Activated CD4-positive, alpha-beta memory T cell treated with anti-CD3 and anti-CD28 coated beads, Interleukin-2, amount 10 ng/mL, durations not matched to agents 7 days and 5 days (primary cell): ENCODE measurements around the gene CAD. TPM values are rescaled to one million over a fixed set of nuclear protein-coding genes. Genes with fewer than 3 reads are reported as not detected.
"Not testable (repeated sequence)": the region's sequence is repeated elsewhere in the genome, so short reads cannot be mapped to it uniquely, and the experiment has no call there.

Experiments used
- CTCF ChIA-PET: fragments of 350-600 bp; sonication (Branson Sonifier 250); formaldehyde crosslinking; loops from one replicate; lab custom pipeline; 2021; ENCODE audit warnings: antibody characterized with exemption, inconsistent platforms; lab: Charles Lee
- POLR2A ChIA-PET: fragments of 350-600 bp; sonication (Branson Sonifier 250); formaldehyde crosslinking; loops from one replicate; lab custom pipeline; 2021; ENCODE audit warnings: antibody characterized with exemption; lab: Charles Lee
- DNase-seq: peaks from one replicate; pipeline ENCODE4 v3.0.0-alpha.2; 2020
- H3K27ac Mint-ChIP-seq: one replicate; pipeline ENCODE4 v1.8.0; 2021; ENCODE audit warnings: mild to moderate bottlenecking, mixed read lengths
- H3K27me3 Mint-ChIP-seq: one replicate; pipeline ENCODE4 v1.8.0; 2021; ENCODE audit warnings: mixed read lengths
- H3K36me3 Mint-ChIP-seq: one replicate; pipeline ENCODE4 v1.8.0; 2021; ENCODE audit warnings: low read depth, mixed read lengths
- H3K4me1 Mint-ChIP-seq: one replicate; pipeline ENCODE4 v1.8.0; 2021; ENCODE audit warnings: mixed read lengths
- H3K4me3 Mint-ChIP-seq: one replicate; pipeline ENCODE4 v1.8.0; 2021; ENCODE audit warnings: mild to moderate bottlenecking, mixed read lengths
- H3K9me3 Mint-ChIP-seq: one replicate; pipeline ENCODE4 v1.8.0; 2021; ENCODE audit warnings: mixed read lengths
- total RNA-seq, 2 experiments: library from RNA; stranded (reverse); gene quantifications; one replicate each; pipeline ENCODE4 v1.2.3, GENCODE V29; 2021

Gene CAD
- total RNA-seq, 2 experiments from 2014 or later: 39.7 TPM

DNA sequence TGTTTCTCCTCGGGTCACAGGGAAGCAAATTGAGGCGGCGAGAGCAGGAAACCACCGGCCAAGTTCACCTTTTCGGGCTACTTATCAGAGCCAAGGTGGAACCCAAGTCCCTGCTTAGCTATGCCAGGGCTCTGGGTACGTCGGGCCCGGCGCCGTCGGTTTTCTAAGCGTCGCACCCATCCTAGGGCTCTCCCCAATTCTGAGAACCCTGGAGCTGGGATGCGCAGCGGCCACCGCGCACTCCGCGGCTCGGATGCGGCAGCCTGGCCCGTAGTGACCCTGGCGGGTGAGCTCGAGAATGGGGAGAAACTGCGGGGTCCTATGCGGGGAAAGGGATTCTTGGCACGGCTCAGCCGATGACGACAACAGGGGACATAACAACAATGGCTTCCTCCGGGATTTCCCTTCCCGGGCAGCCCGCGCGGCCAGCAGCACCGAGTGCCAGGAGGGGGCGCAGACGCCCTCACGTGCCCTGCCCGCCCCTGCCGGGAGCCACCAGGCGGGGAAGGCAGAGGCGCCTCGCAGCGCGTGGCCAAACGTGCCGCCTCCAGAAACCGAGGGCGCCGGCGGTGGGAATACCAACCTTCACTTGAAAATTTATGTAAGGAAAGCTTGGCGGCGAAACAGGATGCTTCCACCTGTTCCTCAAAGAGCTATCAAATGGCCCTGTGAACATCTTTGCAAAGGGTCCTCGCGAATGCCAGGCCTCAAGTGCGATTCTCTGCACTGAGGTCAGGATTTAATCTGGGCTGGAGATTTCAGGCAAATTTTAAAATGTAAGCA, 47.8 kb downstream of the CAD start:
- Mint-ChIP-seq H3K9me3 (no peaks in the 10 kb centered on the region), H3K4me3 (peak overlapping the region; percentile 50), H3K27me3 (peaks cover 46% of the 10 kb centered on the region), H3K27ac (no peak overlapping the region), H3K36me3 (no peaks in the 10 kb centered on the region), H3K4me1 (peaks cover 34% of the 10 kb centered on the region)
- peak; percentile 47 for DNase-seq
- ChIA-PET POLR2A (interaction anchor here (0.9 to 1.9 kb wide), 6 partner anchors 11 to 50 kb away, joined by 3 to 5 read pairs (median 3); no protein-coding TSS in a partner anchor), CTCF (interaction anchor here (0.9 to 5.6 kb wide), 10 partner anchors 8 to 109 kb away, joined by 3 to 38 read pairs (median 3); partner anchors contain the start of gene TRIM54)

DNA sequence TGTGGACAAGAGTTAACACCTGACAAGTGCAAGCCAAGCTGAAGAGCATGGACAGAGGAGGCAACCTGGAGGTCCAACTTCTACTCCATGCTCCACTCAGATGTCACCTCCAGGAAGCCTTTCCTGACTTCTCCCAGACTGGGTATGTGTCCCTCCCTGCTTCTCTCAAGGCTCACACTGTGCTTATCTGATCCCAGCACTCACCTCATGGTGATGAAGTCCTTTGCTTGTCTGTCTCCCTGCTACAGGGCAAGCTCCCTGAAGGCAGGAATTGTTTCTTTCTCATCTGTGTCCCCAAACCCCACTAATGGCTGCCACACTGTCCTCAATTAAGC, 48.3 kb downstream of the CAD start:
- peaks cover 34% of the 10 kb centered on the region for H3K4me1 Mint-ChIP-seq
- no peaks in the 10 kb centered on the region for H3K9me3 Mint-ChIP-seq
- ChIA-PET POLR2A (interaction anchor here (0.9 to 1.9 kb wide), 5 partner anchors 11 to 27 kb away, joined by 3 to 5 read pairs (median 3); no protein-coding TSS in a partner anchor), CTCF (interaction anchor here (0.9 to 5.6 kb wide), 8 partner anchors 15 to 108 kb away, joined by 3 to 38 read pairs (median 3); partner anchors contain the start of gene TRIM54)
- no peak overlapping the region for H3K27ac Mint-ChIP-seq
- DNase-seq: no peak
- peak overlapping the region; percentile 25 for H3K4me3 Mint-ChIP-seq
- no peaks in the 10 kb centered on the region for H3K36me3 Mint-ChIP-seq
- H3K27me3 Mint-ChIP-seq: peaks cover 44% of the 10 kb centered on the region

GRCh38 chr2:27268296-27268695, 51.1 kb downstream of the CAD start:
- H3K27ac Mint-ChIP-seq, CTCF ChIA-PET, H3K4me3 Mint-ChIP-seq, H3K36me3 Mint-ChIP-seq, DNase-seq, POLR2A ChIA-PET, H3K9me3 Mint-ChIP-seq: not testable (repeated sequence)
- Mint-ChIP-seq H3K4me1 (peaks cover 24% of the 10 kb centered on the region), H3K27me3 (peaks cover 35% of the 10 kb centered on the region)

DNA sequence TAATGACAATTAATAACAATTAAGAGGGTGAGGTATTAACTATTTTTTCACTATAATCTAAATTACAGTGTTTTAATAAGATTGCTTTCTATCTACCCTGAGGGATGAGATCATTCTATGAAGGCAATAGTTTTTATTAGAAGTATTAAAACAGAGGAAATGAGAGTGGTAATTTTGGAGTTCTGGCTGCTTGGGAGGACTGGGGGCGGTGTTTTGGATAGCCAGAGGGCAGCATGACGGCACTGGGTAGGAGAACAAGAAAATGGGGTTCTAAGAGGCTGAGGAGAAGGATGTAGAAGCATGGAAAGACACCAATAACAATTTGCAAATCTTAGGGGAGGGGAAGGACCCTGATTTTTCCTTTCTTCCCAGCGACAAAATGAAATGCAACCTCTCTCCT, 53.0 kb downstream of the CAD start:
- ChIA-PET CTCF (interaction anchor here (0.6 to 2.5 kb wide), 3 partner anchors 9 to 125 kb away, joined by 3 to 19 read pairs (median 5); no protein-coding TSS in a partner anchor), POLR2A (no interaction called here)
- H3K4me3 Mint-ChIP-seq: no peak overlapping the region
- H3K36me3 Mint-ChIP-seq: no peaks in the 10 kb centered on the region
- H3K27ac Mint-ChIP-seq: no peak overlapping the region
- no peaks in the 10 kb centered on the region for H3K9me3 Mint-ChIP-seq
- peaks cover 10% of the 10 kb centered on the region for H3K4me1 Mint-ChIP-seq
- peaks cover 27% of the 10 kb centered on the region for H3K27me3 Mint-ChIP-seq
- DNase-seq: no peak

GRCh38 chr2:27270670-27271069, 53.5 kb downstream of the CAD start:
- no peak overlapping the region for H3K4me3 Mint-ChIP-seq
- H3K4me1 Mint-ChIP-seq: peaks cover 5% of the 10 kb centered on the region
- no peaks in the 10 kb centered on the region for H3K9me3 Mint-ChIP-seq
- H3K36me3 Mint-ChIP-seq: no peaks in the 10 kb centered on the region
- ChIA-PET CTCF (interaction anchor here (0.6 to 2.5 kb wide), 3 partner anchors 9 to 125 kb away, joined by 3 to 19 read pairs (median 5); no protein-coding TSS in a partner anchor), POLR2A (interaction anchor here (1.1 kb wide), 1 partner anchor 30 kb away, joined by 3 read pairs; no protein-coding TSS in a partner anchor)
- no peak overlapping the region for H3K27ac Mint-ChIP-seq
- peaks cover 27% of the 10 kb centered on the region for H3K27me3 Mint-ChIP-seq
- DNase-seq: no peak

- no peak for DNase-seq
- no peak overlapping the region for H3K4me3 Mint-ChIP-seq
- ChIA-PET CTCF (interaction anchor here (0.9 to 2.5 kb wide), 7 partner anchors 8 to 170 kb away, joined by 3 to 19 read pairs (median 5); partner anchors contain the start of genes SLC30A3 and TRIM54), POLR2A (interaction anchor here (1.1 to 1.4 kb wide), 2 partner anchors 13 to 31 kb away, joined by 3 read pairs; no protein-coding TSS in a partner anchor)
- peaks cover 5% of the 10 kb centered on the region for H3K4me1 Mint-ChIP-seq
- no peaks in the 10 kb centered on the region for H3K9me3 Mint-ChIP-seq
- no peaks in the 10 kb centered on the region for H3K36me3 Mint-ChIP-seq
- peaks cover 28% of the 10 kb centered on the region for H3K27me3 Mint-ChIP-seq
- H3K27ac Mint-ChIP-seq: no peak overlapping the region
Observed at GRCh38 chr2:27271631-27272340, 54.6 kb downstream of the CAD start.

DNA sequence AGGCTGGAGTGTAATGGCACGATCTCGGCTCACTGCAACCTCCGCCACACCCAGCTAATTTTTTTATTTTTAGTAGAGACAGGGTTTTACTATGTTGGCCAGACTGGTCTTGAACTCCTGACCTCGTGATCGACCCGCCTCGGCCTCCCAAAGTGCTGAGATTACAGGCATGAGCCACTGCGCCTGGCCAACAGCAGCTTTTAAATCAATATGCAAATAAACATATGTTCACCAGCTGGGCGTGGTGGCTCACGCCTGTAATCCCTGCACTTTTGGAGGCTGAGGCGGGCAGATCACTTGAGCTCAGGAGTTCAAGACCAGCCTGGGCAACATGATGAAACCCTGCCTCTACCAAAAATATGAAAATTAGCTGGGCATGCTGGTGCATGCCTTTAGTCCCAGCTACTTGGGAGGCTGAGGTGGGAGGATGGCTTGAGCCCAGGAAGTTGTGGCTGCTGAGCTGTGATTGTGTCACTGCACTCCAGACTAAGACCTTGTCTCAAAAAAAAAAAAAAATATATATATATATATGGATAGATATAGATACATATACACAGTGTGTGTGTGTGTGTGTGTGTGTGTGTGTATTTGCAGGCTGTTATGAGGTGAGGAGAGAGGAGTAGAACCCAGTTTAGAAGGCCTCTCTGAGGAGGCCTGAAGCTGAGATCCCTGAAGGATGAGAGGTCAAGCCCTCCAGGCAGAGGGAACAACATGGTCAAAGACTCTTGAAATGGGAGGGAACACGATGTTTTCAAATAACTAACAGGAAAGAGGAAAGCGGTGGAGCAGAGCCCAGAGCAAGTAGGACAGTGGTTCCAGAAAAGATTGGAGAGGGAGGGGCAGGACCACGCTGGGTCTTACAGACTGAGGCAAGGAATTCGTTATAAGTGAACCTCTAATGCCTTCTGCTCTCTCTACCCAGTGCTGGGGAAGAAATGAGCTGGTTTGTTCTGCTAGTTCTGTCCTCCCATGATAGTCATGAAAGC, 55.7 kb downstream of the CAD start:
- peaks cover 33% of the 10 kb centered on the region for H3K27me3 Mint-ChIP-seq
- not testable (repeated sequence) for H3K4me3 Mint-ChIP-seq, H3K27ac Mint-ChIP-seq, H3K4me1 Mint-ChIP-seq, H3K36me3 Mint-ChIP-seq, H3K9me3 Mint-ChIP-seq, DNase-seq
- ChIA-PET CTCF (interaction anchor here (0.9 to 2.3 kb wide), 6 partner anchors 9 to 311 kb away, joined by 3 to 9 read pairs (median 4); partner anchors contain the start of genes SLC30A3 and TRIM54), POLR2A (interaction anchor here (1.4 kb wide), 1 partner anchor 14 kb away, joined by 3 read pairs; no protein-coding TSS in a partner anchor)

GRCh38 chr2:27275211-27276150, 58.3 kb downstream of the CAD start, which contains the start of gene DNAJC5G:
Gene DNAJC5G (plus strand): TSS chr2:27275433. CDS start chr2:27276729, 1,296 bp downstream.
- ChIA-PET POLR2A (interaction anchor here (0.5 to 1.3 kb wide), 2 partner anchors 11 to 294 kb away, joined by 3 to 5 read pairs; no protein-coding TSS in a partner anchor), CTCF (interaction anchor here (0.7 kb wide), 2 partner anchors 28 to 106 kb away, joined by 3 read pairs; no protein-coding TSS in a partner anchor)
- no peak for DNase-seq
- Mint-ChIP-seq H3K9me3 (no peaks in the 10 kb centered on the region), H3K27ac (no peak within 1 kb of the TSS), H3K27me3 (peaks cover 28% of the 10 kb centered on the region), H3K4me3 (no peak within 1 kb of the TSS), H3K4me1 (peaks cover 14% of the 10 kb centered on the region), H3K36me3 (no peaks in the 10 kb centered on the region)

DNA sequence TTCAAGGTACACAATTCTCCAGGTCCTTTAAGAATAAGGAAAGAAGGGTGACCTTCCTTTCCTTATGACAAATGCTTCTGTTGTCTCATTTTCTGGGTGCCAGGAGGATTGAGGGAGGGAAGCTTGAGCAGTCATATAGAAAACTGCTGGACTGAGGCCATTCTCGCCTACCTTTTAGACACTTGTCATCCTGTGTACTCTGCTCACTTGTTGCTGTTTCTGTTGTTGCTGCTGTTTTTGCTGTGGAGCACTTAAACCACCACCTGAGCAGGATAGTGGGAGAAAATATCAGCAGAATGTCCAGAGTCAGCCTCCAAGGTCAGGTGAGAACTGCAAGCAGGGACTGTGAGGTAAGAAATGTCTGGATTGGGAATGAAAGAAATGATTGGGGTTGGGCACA, 60.8 kb downstream of the CAD start:
- Mint-ChIP-seq H3K27me3 (peaks cover 35% of the 10 kb centered on the region), H3K4me3 (no peak overlapping the region), H3K27ac (no peak overlapping the region), H3K36me3 (no peaks in the 10 kb centered on the region), H3K9me3 (no peaks in the 10 kb centered on the region), H3K4me1 (peaks cover 15% of the 10 kb centered on the region)
- ChIA-PET POLR2A (interaction anchor here (1.2 kb wide), 1 partner anchor 13 kb away, joined by 3 read pairs; no protein-coding TSS in a partner anchor), CTCF (interaction anchor here (1.1 to 5.9 kb wide), 6 partner anchors 25 to 405 kb away, joined by 3 to 75 read pairs (median 6); no protein-coding TSS in a partner anchor)
- no peak for DNase-seq

GRCh38 chr2:27280826-27281225, 63.7 kb downstream of the CAD start:
- Mint-ChIP-seq H3K9me3 (no peaks in the 10 kb centered on the region), H3K36me3 (no peaks in the 10 kb centered on the region), H3K4me1 (peaks cover 13% of the 10 kb centered on the region), H3K4me3 (no peak overlapping the region), H3K27me3 (peaks cover 46% of the 10 kb centered on the region), H3K27ac (no peak overlapping the region)
- DNase-seq: no peak
- ChIA-PET CTCF (interaction anchor here (1.0 to 5.9 kb wide), 14 partner anchors 9 to 319 kb away, joined by 3 to 75 read pairs (median 8); partner anchors contain the start of genes PREB and SLC30A3), POLR2A (interaction anchor here (1.0 to 1.3 kb wide), 2 partner anchors 32 to 185 kb away, joined by 3 to 5 read pairs; no protein-coding TSS in a partner anchor)
